ENCODE measurements around the gene NNMT.

NNMT gene

GRCh38 chr11:114265122-114265878 lies 30.9 kb upstream of the NNMT start:
- Histone ChIP-seq H3K4me3 (ENCODE audit: low read depth in 1 of 2, low read length in 2 of 2) (no peak overlapping the region), H3K4me1 (ENCODE audit: control insufficient read depth in 1 of 2, insufficient read depth in 2 of 2, low read length in 2 of 2) (peaks cover 0 to 10% of the 10 kb centered on the region in 2 donors), H3K9me3 (ENCODE audit: control insufficient read depth in 1 of 2, low read length in 2 of 2) (no peaks in the 10 kb centered on the region), H3K27ac (ENCODE audit: low read length) (no peak overlapping the region), H3K36me3 (ENCODE audit: control insufficient read depth in 1 of 2, insufficient read depth in 2 of 2, low read length in 2 of 2) (no peaks in the 10 kb centered on the region), H3K27me3 (ENCODE audit: low read depth, low read length) (peaks cover 4% of the 10 kb centered on the region)

GRCh38 chr11:114269498-114269897 lies 26.7 kb upstream of the NNMT start:
- Histone ChIP-seq H3K9me3 (ENCODE audit: control insufficient read depth in 1 of 2, low read length in 2 of 2) (no peaks in the 10 kb centered on the region), H3K36me3 (ENCODE audit: control insufficient read depth in 1 of 2, insufficient read depth in 2 of 2, low read length in 2 of 2) (no peaks in the 10 kb centered on the region), H3K27ac (ENCODE audit: low read length) (no peak overlapping the region), H3K4me3 (ENCODE audit: low read depth in 1 of 2, low read length in 2 of 2) (no peak overlapping the region), H3K4me1 (ENCODE audit: control insufficient read depth in 1 of 2, insufficient read depth in 2 of 2, low read length in 2 of 2) (no peaks in the 10 kb centered on the region), H3K27me3 (ENCODE audit: low read depth, low read length) (no peaks in the 10 kb centered on the region)

GRCh38 chr11:114270531-114271270 lies 25.5 kb upstream of the NNMT start:
- Histone ChIP-seq H3K27me3 (ENCODE audit: low read depth, low read length) (no peaks in the 10 kb centered on the region), H3K27ac (ENCODE audit: low read length) (no peak overlapping the region), H3K9me3 (ENCODE audit: control insufficient read depth in 1 of 2, low read length in 2 of 2) (no peaks in the 10 kb centered on the region), H3K4me3 (ENCODE audit: low read depth in 1 of 2, low read length in 2 of 2) (no peak overlapping the region), H3K36me3 (ENCODE audit: control insufficient read depth in 1 of 2, insufficient read depth in 2 of 2, low read length in 2 of 2) (no peaks in the 10 kb centered on the region), H3K4me1 (ENCODE audit: control insufficient read depth in 1 of 2, insufficient read depth in 2 of 2, low read length in 2 of 2) (peaks cover 0 to 3% of the 10 kb centered on the region in 2 donors)

- Histone ChIP-seq H3K27ac (ENCODE audit: low read length) (no peak overlapping the region), H3K27me3 (ENCODE audit: low read depth, low read length) (no peaks in the 10 kb centered on the region), H3K9me3 (ENCODE audit: control insufficient read depth in 1 of 2, low read length in 2 of 2) (no peaks in the 10 kb centered on the region), H3K4me1 (ENCODE audit: control insufficient read depth in 1 of 2, insufficient read depth in 2 of 2, low read length in 2 of 2) (peaks cover 0 to 3% of the 10 kb centered on the region in 2 donors), H3K4me3 (ENCODE audit: low read depth in 1 of 2, low read length in 2 of 2) (no peak overlapping the region), H3K36me3 (ENCODE audit: control insufficient read depth in 1 of 2, insufficient read depth in 2 of 2, low read length in 2 of 2) (no peaks in the 10 kb centered on the region)
Measured at GRCh38 chr11:114271316-114271715, 24.9 kb upstream of the NNMT start.

GRCh38 chr11:114272311-114272710 lies 23.9 kb upstream of the NNMT start:
- H3K9me3 ChIP-seq (ENCODE audit: control insufficient read depth in 1 of 2, low read length in 2 of 2) = no peaks in the 10 kb centered on the region
- no peaks in the 10 kb centered on the region for H3K27me3 ChIP-seq (ENCODE audit: low read depth, low read length)
- H3K27ac ChIP-seq (ENCODE audit: low read length) = no peak overlapping the region
- peaks cover 0 to 3% of the 10 kb centered on the region in 2 donors for H3K4me1 ChIP-seq (ENCODE audit: control insufficient read depth in 1 of 2, insufficient read depth in 2 of 2, low read length in 2 of 2)
- H3K4me3 ChIP-seq (ENCODE audit: low read depth in 1 of 2, low read length in 2 of 2) = no peak overlapping the region
- no peaks in the 10 kb centered on the region for H3K36me3 ChIP-seq (ENCODE audit: control insufficient read depth in 1 of 2, insufficient read depth in 2 of 2, low read length in 2 of 2)

- Histone ChIP-seq H3K27me3 (ENCODE audit: low read depth, low read length) (no peaks in the 10 kb centered on the region), H3K4me1 (ENCODE audit: control insufficient read depth in 1 of 2, insufficient read depth in 2 of 2, low read length in 2 of 2) (peaks cover 0 to 3% of the 10 kb centered on the region in 2 donors), H3K9me3 (ENCODE audit: control insufficient read depth in 1 of 2, low read length in 2 of 2) (no peaks in the 10 kb centered on the region), H3K27ac (ENCODE audit: low read length) (no peak overlapping the region), H3K4me3 (ENCODE audit: low read depth in 1 of 2, low read length in 2 of 2) (no peak overlapping the region), H3K36me3 (ENCODE audit: control insufficient read depth in 1 of 2, insufficient read depth in 2 of 2, low read length in 2 of 2) (no peaks in the 10 kb centered on the region)
Measured at GRCh38 chr11:114273071-114273470, 23.1 kb upstream of the NNMT start.

GRCh38 chr11:114273890-114274635 lies 22.1 kb upstream of the NNMT start:
- H3K27ac ChIP-seq (ENCODE audit: low read length) = no peak overlapping the region
- H3K36me3 ChIP-seq (ENCODE audit: control insufficient read depth in 1 of 2, insufficient read depth in 2 of 2, low read length in 2 of 2) = no peaks in the 10 kb centered on the region
- no peaks in the 10 kb centered on the region for H3K9me3 ChIP-seq (ENCODE audit: control insufficient read depth in 1 of 2, low read length in 2 of 2)
- peaks cover 0 to 3% of the 10 kb centered on the region in 2 donors for H3K4me1 ChIP-seq (ENCODE audit: control insufficient read depth in 1 of 2, insufficient read depth in 2 of 2, low read length in 2 of 2)
- no peak overlapping the region for H3K4me3 ChIP-seq (ENCODE audit: low read depth in 1 of 2, low read length in 2 of 2)
- H3K27me3 ChIP-seq (ENCODE audit: low read depth, low read length) = no peaks in the 10 kb centered on the region

- Histone ChIP-seq H3K4me3 (ENCODE audit: low read depth in 1 of 2, low read length in 2 of 2) (no peak overlapping the region), H3K27me3 (ENCODE audit: low read depth, low read length) (no peaks in the 10 kb centered on the region), H3K27ac (ENCODE audit: low read length) (no peak overlapping the region), H3K9me3 (ENCODE audit: control insufficient read depth in 1 of 2, low read length in 2 of 2) (no peaks in the 10 kb centered on the region), H3K4me1 (ENCODE audit: control insufficient read depth in 1 of 2, insufficient read depth in 2 of 2, low read length in 2 of 2) (peaks cover 0 to 3% of the 10 kb centered on the region in 2 donors), H3K36me3 (ENCODE audit: control insufficient read depth in 1 of 2, insufficient read depth in 2 of 2, low read length in 2 of 2) (no peaks in the 10 kb centered on the region)
Measured at GRCh38 chr11:114274637-114275036, 21.6 kb upstream of the NNMT start.

- Histone ChIP-seq H3K36me3 (ENCODE audit: control insufficient read depth in 1 of 2, insufficient read depth in 2 of 2, low read length in 2 of 2) (no peaks in the 10 kb centered on the region), H3K9me3 (ENCODE audit: control insufficient read depth in 1 of 2, low read length in 2 of 2) (no peaks in the 10 kb centered on the region), H3K27me3 (ENCODE audit: low read depth, low read length) (no peaks in the 10 kb centered on the region), H3K4me1 (ENCODE audit: control insufficient read depth in 1 of 2, insufficient read depth in 2 of 2, low read length in 2 of 2) (peaks cover 0 to 3% of the 10 kb centered on the region in 2 donors), H3K4me3 (ENCODE audit: low read depth in 1 of 2, low read length in 2 of 2) (no peak overlapping the region), H3K27ac (ENCODE audit: low read length) (no peak overlapping the region)
Measured at GRCh38 chr11:114275280-114275679, 20.9 kb upstream of the NNMT start.

GRCh38 chr11:114276077-114276476 lies 20.1 kb upstream of the NNMT start:
- Histone ChIP-seq H3K27ac (ENCODE audit: low read length) (no peak overlapping the region), H3K36me3 (ENCODE audit: control insufficient read depth in 1 of 2, insufficient read depth in 2 of 2, low read length in 2 of 2) (no peaks in the 10 kb centered on the region)

GRCh38 chr11:114277637-114278341 lies 18.4 kb upstream of the NNMT start:
- Histone ChIP-seq H3K27me3 (ENCODE audit: low read depth, low read length) (no peaks in the 10 kb centered on the region), H3K4me3 (ENCODE audit: low read depth in 1 of 2, low read length in 2 of 2) (no peak overlapping the region), H3K9me3 (ENCODE audit: control insufficient read depth in 1 of 2, low read length in 2 of 2) (no peaks in the 10 kb centered on the region), H3K36me3 (ENCODE audit: control insufficient read depth in 1 of 2, insufficient read depth in 2 of 2, low read length in 2 of 2) (no peaks in the 10 kb centered on the region), H3K4me1 (ENCODE audit: control insufficient read depth in 1 of 2, insufficient read depth in 2 of 2, low read length in 2 of 2) (peaks cover 0 to 3% of the 10 kb centered on the region in 2 donors), H3K27ac (ENCODE audit: low read length) (no peak overlapping the region)

More at GRCh38 chr11:114276077-114276476, 20.1 kb upstream of the NNMT start:
- H3K9me3 ChIP-seq (ENCODE audit: control insufficient read depth in 1 of 2, low read length in 2 of 2) = no peaks in the 10 kb centered on the region
- no peaks in the 10 kb centered on the region for H3K27me3 ChIP-seq (ENCODE audit: low read depth, low read length)
- no peak overlapping the region for H3K4me3 ChIP-seq (ENCODE audit: low read depth in 1 of 2, low read length in 2 of 2)
- peaks cover 0 to 3% of the 10 kb centered on the region in 2 donors for H3K4me1 ChIP-seq (ENCODE audit: control insufficient read depth in 1 of 2, insufficient read depth in 2 of 2, low read length in 2 of 2)

Data from muscle layer of duodenum (tissue), 2 donors.